Measurements from ENCODE around the gene SELENOM.

DNA sequence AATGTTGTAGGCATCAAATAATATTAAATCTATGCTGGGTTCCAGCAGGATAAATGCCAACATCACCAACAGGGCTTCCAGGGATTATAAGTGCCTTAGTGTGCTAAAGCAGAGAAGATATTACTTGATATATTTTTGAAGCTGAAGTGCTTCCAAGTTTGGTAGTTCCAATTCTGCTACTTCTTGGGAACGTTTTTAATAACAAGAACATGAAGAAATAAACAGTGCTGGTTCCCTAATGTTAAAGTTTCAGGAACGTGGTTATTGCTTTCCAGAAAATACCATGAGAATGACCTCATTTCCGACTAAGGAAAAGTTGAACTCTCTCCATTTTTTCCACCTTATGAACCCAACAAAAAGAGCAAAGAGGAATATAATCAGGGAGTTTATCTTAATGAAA lies 48.1 kb upstream of the SELENOM start:
- TF ChIP-seq CTCF (conservative IDR thresholded peaks at IDR 0.05; ENCODE audit: low read depth, low read length) = no peak
- no peak for TF ChIP-seq EZH2 (IDR thresholded peaks at IDR 0.05; ENCODE audit: borderline replicate concordance, low read depth, low read length, poor library complexity, severe bottlenecking)

Measured in A673 (cell line).